ENCODE data around the gene FBN1. TPM values are rescaled to one million over a fixed set of nuclear protein-coding genes. Genes with fewer than 3 reads are reported as not detected.

The FBN1 gene
- total RNA-seq, 1 donor from 2014 or later, result 439 TPM

- H3K27me3 ChIP-seq (ENCODE audit: control insufficient read depth in 3 of 3, insufficient read depth in 3 of 3, low read length in 3 of 3), result no peaks in the 10 kb centered on the region
- H3K4me1 ChIP-seq (ENCODE audit: control insufficient read depth in 3 of 3, insufficient read depth in 3 of 3, low read length in 3 of 3), result peaks cover 0 to 20% (median 15%) of the 10 kb centered on the region in 3 donors
- H3K9me3 ChIP-seq (ENCODE audit: control insufficient read depth in 3 of 3, low read length in 3 of 3), result no peaks in the 10 kb centered on the region
- H3K4me3 ChIP-seq (ENCODE audit: low read length in 3 of 3), result no peak overlapping the region
- H3K9ac ChIP-seq (ENCODE audit: low read depth in 1 of 3, low read length in 3 of 3), result no peak overlapping the region
- H3K36me3 ChIP-seq (ENCODE audit: control insufficient read depth in 3 of 3, insufficient read depth in 3 of 3, low read length in 3 of 3), result peaks cover 0 to 8% (median 0%) of the 10 kb centered on the region in 3 donors
- peak overlapping the region; percentile 5 for H3K27ac ChIP-seq (ENCODE audit: low read depth, low read length)
Observed at GRCh38 chr15:48409623-48410022, 235.9 kb downstream of the FBN1 start.

GRCh38 chr15:48408327-48408726 lies 237.2 kb downstream of the FBN1 start:
- Histone ChIP-seq H3K27ac (ENCODE audit: low read depth, low read length) (no peak overlapping the region), H3K4me1 (ENCODE audit: control insufficient read depth in 3 of 3, insufficient read depth in 3 of 3, low read length in 3 of 3) (peaks cover 0 to 20% (median 15%) of the 10 kb centered on the region in 3 donors), H3K9me3 (ENCODE audit: control insufficient read depth in 3 of 3, low read length in 3 of 3) (no peaks in the 10 kb centered on the region), H3K36me3 (ENCODE audit: control insufficient read depth in 3 of 3, insufficient read depth in 3 of 3, low read length in 3 of 3) (peaks cover 0 to 8% (median 0%) of the 10 kb centered on the region in 3 donors), H3K4me3 (ENCODE audit: low read length in 3 of 3) (no peak overlapping the region), H3K27me3 (ENCODE audit: control insufficient read depth in 3 of 3, insufficient read depth in 3 of 3, low read length in 3 of 3) (no peaks in the 10 kb centered on the region), H3K9ac (ENCODE audit: low read depth in 1 of 3, low read length in 3 of 3) (no peak overlapping the region)

GRCh38 chr15:48407646-48408045 lies 237.9 kb downstream of the FBN1 start:
- no peak overlapping the region for H3K9ac ChIP-seq (ENCODE audit: low read depth in 1 of 3, low read length in 3 of 3)
- H3K27ac ChIP-seq (ENCODE audit: low read depth, low read length), result no peak overlapping the region
- no peak overlapping the region for H3K4me3 ChIP-seq (ENCODE audit: low read length in 3 of 3)
- peaks cover 0 to 20% (median 13%) of the 10 kb centered on the region in 3 donors for H3K4me1 ChIP-seq (ENCODE audit: control insufficient read depth in 3 of 3, insufficient read depth in 3 of 3, low read length in 3 of 3)
- H3K9me3 ChIP-seq (ENCODE audit: control insufficient read depth in 3 of 3, low read length in 3 of 3), result no peaks in the 10 kb centered on the region
- peaks cover 0 to 8% (median 0%) of the 10 kb centered on the region in 3 donors for H3K36me3 ChIP-seq (ENCODE audit: control insufficient read depth in 3 of 3, insufficient read depth in 3 of 3, low read length in 3 of 3)
- H3K27me3 ChIP-seq (ENCODE audit: control insufficient read depth in 3 of 3, insufficient read depth in 3 of 3, low read length in 3 of 3), result no peaks in the 10 kb centered on the region

GRCh38 chr15:48406911-48407310 lies 238.6 kb downstream of the FBN1 start:
- Histone ChIP-seq H3K9me3 (ENCODE audit: control insufficient read depth in 3 of 3, low read length in 3 of 3) (no peaks in the 10 kb centered on the region), H3K27ac (ENCODE audit: low read depth, low read length) (no peak overlapping the region), H3K9ac (ENCODE audit: low read depth in 1 of 3, low read length in 3 of 3) (no peak overlapping the region), H3K36me3 (ENCODE audit: control insufficient read depth in 3 of 3, insufficient read depth in 3 of 3, low read length in 3 of 3) (peaks cover 0 to 8% (median 0%) of the 10 kb centered on the region in 3 donors), H3K4me1 (ENCODE audit: control insufficient read depth in 3 of 3, insufficient read depth in 3 of 3, low read length in 3 of 3) (peaks cover 0 to 13% (median 9%) of the 10 kb centered on the region in 3 donors), H3K27me3 (ENCODE audit: control insufficient read depth in 3 of 3, insufficient read depth in 3 of 3, low read length in 3 of 3) (no peaks in the 10 kb centered on the region), H3K4me3 (ENCODE audit: low read length in 3 of 3) (no peak overlapping the region)

- Histone ChIP-seq H3K4me1 (ENCODE audit: control insufficient read depth in 3 of 3, insufficient read depth in 3 of 3, low read length in 3 of 3) (peaks cover 0 to 12% (median 9%) of the 10 kb centered on the region in 3 donors), H3K9ac (ENCODE audit: low read depth in 1 of 3, low read length in 3 of 3) (no peak overlapping the region), H3K4me3 (ENCODE audit: low read length in 3 of 3) (no peak overlapping the region), H3K27me3 (ENCODE audit: control insufficient read depth in 3 of 3, insufficient read depth in 3 of 3, low read length in 3 of 3) (no peaks in the 10 kb centered on the region), H3K27ac (ENCODE audit: low read depth, low read length) (peak overlapping the region; percentile 8), H3K36me3 (ENCODE audit: control insufficient read depth in 3 of 3, insufficient read depth in 3 of 3, low read length in 3 of 3) (peaks cover 0 to 8% (median 0%) of the 10 kb centered on the region in 3 donors), H3K9me3 (ENCODE audit: control insufficient read depth in 3 of 3, low read length in 3 of 3) (no peaks in the 10 kb centered on the region)
Observed at GRCh38 chr15:48406266-48406891, 239.1 kb downstream of the FBN1 start.

- peaks cover 0 to 11% (median 10%) of the 10 kb centered on the region in 3 donors for H3K4me1 ChIP-seq (ENCODE audit: control insufficient read depth in 3 of 3, insufficient read depth in 3 of 3, low read length in 3 of 3)
- H3K27me3 ChIP-seq (ENCODE audit: control insufficient read depth in 3 of 3, insufficient read depth in 3 of 3, low read length in 3 of 3), result no peaks in the 10 kb centered on the region
- no peaks in the 10 kb centered on the region for H3K9me3 ChIP-seq (ENCODE audit: control insufficient read depth in 3 of 3, low read length in 3 of 3)
- H3K27ac ChIP-seq (ENCODE audit: low read depth, low read length), result no peak overlapping the region
- H3K9ac ChIP-seq (ENCODE audit: low read depth in 1 of 3, low read length in 3 of 3), result no peak overlapping the region
- no peaks in the 10 kb centered on the region for H3K36me3 ChIP-seq (ENCODE audit: control insufficient read depth in 3 of 3, insufficient read depth in 3 of 3, low read length in 3 of 3)
- no peak overlapping the region for H3K4me3 ChIP-seq (ENCODE audit: low read length in 3 of 3)
Observed at GRCh38 chr15:48402427-48403177, 242.9 kb downstream of the FBN1 start.

GRCh38 chr15:48400086-48400485 lies 245.4 kb downstream of the FBN1 start:
- H3K9ac ChIP-seq (ENCODE audit: low read depth in 1 of 3, low read length in 3 of 3), result no peak overlapping the region
- no peaks in the 10 kb centered on the region for H3K27me3 ChIP-seq (ENCODE audit: control insufficient read depth in 3 of 3, insufficient read depth in 3 of 3, low read length in 3 of 3)
- no peak overlapping the region for H3K27ac ChIP-seq (ENCODE audit: low read depth, low read length)

GRCh38 chr15:48397841-48398240 lies 247.7 kb downstream of the FBN1 start:
- H3K9me3 ChIP-seq (ENCODE audit: control insufficient read depth in 3 of 3, low read length in 3 of 3), result no peaks in the 10 kb centered on the region
- peaks cover under 1 to 20% (median 14%) of the 10 kb centered on the region in 3 donors for H3K4me1 ChIP-seq (ENCODE audit: control insufficient read depth in 3 of 3, insufficient read depth in 3 of 3, low read length in 3 of 3)
- H3K4me3 ChIP-seq (ENCODE audit: low read length in 3 of 3), result no peak overlapping the region
- no peaks in the 10 kb centered on the region for H3K36me3 ChIP-seq (ENCODE audit: control insufficient read depth in 3 of 3, insufficient read depth in 3 of 3, low read length in 3 of 3)
- H3K27me3 ChIP-seq (ENCODE audit: control insufficient read depth in 3 of 3, insufficient read depth in 3 of 3, low read length in 3 of 3), result no peaks in the 10 kb centered on the region
- no peak overlapping the region for H3K27ac ChIP-seq (ENCODE audit: low read depth, low read length)
- no peak overlapping the region for H3K9ac ChIP-seq (ENCODE audit: low read depth in 1 of 3, low read length in 3 of 3)

More at GRCh38 chr15:48400086-48400485, 245.4 kb downstream of the FBN1 start:
- Histone ChIP-seq H3K36me3 (ENCODE audit: control insufficient read depth in 3 of 3, insufficient read depth in 3 of 3, low read length in 3 of 3) (no peaks in the 10 kb centered on the region), H3K4me3 (ENCODE audit: low read length in 3 of 3) (no peak overlapping the region), H3K9me3 (ENCODE audit: control insufficient read depth in 3 of 3, low read length in 3 of 3) (no peaks in the 10 kb centered on the region), H3K4me1 (ENCODE audit: control insufficient read depth in 3 of 3, insufficient read depth in 3 of 3, low read length in 3 of 3) (peaks cover 0 to 9% (median 5%) of the 10 kb centered on the region in 3 donors)

- H3K4me3 ChIP-seq (ENCODE audit: low read length in 3 of 3), result no peak overlapping the region
- H3K9ac ChIP-seq (ENCODE audit: low read depth in 1 of 3, low read length in 3 of 3), result no peak overlapping the region
- H3K27ac ChIP-seq (ENCODE audit: low read depth, low read length), result peak overlapping the region; percentile 55
- H3K36me3 ChIP-seq (ENCODE audit: control insufficient read depth in 3 of 3, insufficient read depth in 3 of 3, low read length in 3 of 3), result no peaks in the 10 kb centered on the region
- H3K9me3 ChIP-seq (ENCODE audit: control insufficient read depth in 3 of 3, low read length in 3 of 3), result no peaks in the 10 kb centered on the region
- H3K27me3 ChIP-seq (ENCODE audit: control insufficient read depth in 3 of 3, insufficient read depth in 3 of 3, low read length in 3 of 3), result no peaks in the 10 kb centered on the region
- peaks cover 3 to 23% (median 14%) of the 10 kb centered on the region in 3 donors for H3K4me1 ChIP-seq (ENCODE audit: control insufficient read depth in 3 of 3, insufficient read depth in 3 of 3, low read length in 3 of 3)
Observed at GRCh38 chr15:48396020-48396419, 249.5 kb downstream of the FBN1 start.

- Histone ChIP-seq H3K4me3 (ENCODE audit: low read length in 3 of 3) (no peak overlapping the region), H3K9ac (ENCODE audit: low read depth in 1 of 3, low read length in 3 of 3) (no peak overlapping the region), H3K27me3 (ENCODE audit: control insufficient read depth in 3 of 3, insufficient read depth in 3 of 3, low read length in 3 of 3) (no peaks in the 10 kb centered on the region), H3K9me3 (ENCODE audit: control insufficient read depth in 3 of 3, low read length in 3 of 3) (no peaks in the 10 kb centered on the region), H3K4me1 (ENCODE audit: control insufficient read depth in 3 of 3, insufficient read depth in 3 of 3, low read length in 3 of 3) (peaks cover 3 to 23% (median 14%) of the 10 kb centered on the region in 3 donors), H3K36me3 (ENCODE audit: control insufficient read depth in 3 of 3, insufficient read depth in 3 of 3, low read length in 3 of 3) (no peaks in the 10 kb centered on the region), H3K27ac (ENCODE audit: low read depth, low read length) (peak overlapping the region; percentile 55)
Observed at GRCh38 chr15:48395521-48396011, 249.9 kb downstream of the FBN1 start.
